NCI-H446 treated with DMSO at 0.1 percent for 48 hours (cell line): ENCODE data around the gene RPL22.

ENCODE experiments used
- DNase-seq: peaks from one replicate; lab custom pipeline; 2025; lab: John Stamatoyannopoulos, UW

The RPL22 gene

GRCh38 chr1:6171548-6172124, 27.8 kb downstream of the RPL22 start:
- no peak for DNase-seq

- no peak for DNase-seq
These were observed 28.6 kb downstream of the RPL22 start for GRCh38 chr1:6170742-6171201.

- no peak for DNase-seq
These were observed 29.2 kb downstream of the RPL22 start for GRCh38 chr1:6170116-6170741.

GRCh38 chr1:6168947-6169586, 30.3 kb downstream of the RPL22 start:
- no peak for DNase-seq

GRCh38 chr1:6167391-6168303, 31.7 kb downstream of the RPL22 start:
- no peak for DNase-seq

GRCh38 chr1:6166655-6167390, 32.6 kb downstream of the RPL22 start:
- DNase-seq, result no peak

- DNase-seq, result no peak
These were observed 33.2 kb downstream of the RPL22 start for GRCh38 chr1:6166221-6166620.

GRCh38 chr1:6165441-6165985, 33.9 kb downstream of the RPL22 start:
- no peak for DNase-seq

GRCh38 chr1:6165027-6165426, 34.4 kb downstream of the RPL22 start:
- no peak for DNase-seq

- no peak for DNase-seq
These were observed 35.3 kb downstream of the RPL22 start for GRCh38 chr1:6163973-6164617.

GRCh38 chr1:6163191-6163972, 36.0 kb downstream of the RPL22 start:
- no peak for DNase-seq

GRCh38 chr1:6162773-6163172, 36.6 kb downstream of the RPL22 start:
- DNase-seq, result no peak

GRCh38 chr1:6162341-6162740, 37.1 kb downstream of the RPL22 start:
- no peak for DNase-seq

GRCh38 chr1:6158181-6158580, 41.2 kb downstream of the RPL22 start:
- DNase-seq, result no peak

GRCh38 chr1:6157528-6158174, 41.7 kb downstream of the RPL22 start:
- no peak for DNase-seq

GRCh38 chr1:6157132-6157527, 42.3 kb downstream of the RPL22 start:
- no peak for DNase-seq

GRCh38 chr1:6154525-6155319, 44.7 kb downstream of the RPL22 start:
- DNase-seq, result no peak

- DNase-seq, result no peak
These were observed 46.5 kb downstream of the RPL22 start for GRCh38 chr1:6152882-6153281.

- no peak for DNase-seq
These were observed 47.2 kb downstream of the RPL22 start for GRCh38 chr1:6152181-6152580.
